ENCODE results near the gene ASB3.
A peak's percentile ranks its signal among the peaks of the same experiment; 100 is the strongest.
"Not testable (repeated sequence)": the region's sequence is repeated elsewhere in the genome, so short reads cannot be mapped to it uniquely, and the experiment has no call there.

ASB3 gene, protein sequence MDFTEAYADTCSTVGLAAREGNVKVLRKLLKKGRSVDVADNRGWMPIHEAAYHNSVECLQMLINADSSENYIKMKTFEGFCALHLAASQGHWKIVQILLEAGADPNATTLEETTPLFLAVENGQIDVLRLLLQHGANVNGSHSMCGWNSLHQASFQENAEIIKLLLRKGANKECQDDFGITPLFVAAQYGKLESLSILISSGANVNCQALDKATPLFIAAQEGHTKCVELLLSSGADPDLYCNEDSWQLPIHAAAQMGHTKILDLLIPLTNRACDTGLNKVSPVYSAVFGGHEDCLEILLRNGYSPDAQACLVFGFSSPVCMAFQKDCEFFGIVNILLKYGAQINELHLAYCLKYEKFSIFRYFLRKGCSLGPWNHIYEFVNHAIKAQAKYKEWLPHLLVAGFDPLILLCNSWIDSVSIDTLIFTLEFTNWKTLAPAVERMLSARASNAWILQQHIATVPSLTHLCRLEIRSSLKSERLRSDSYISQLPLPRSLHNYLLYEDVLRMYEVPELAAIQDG

DNA sequence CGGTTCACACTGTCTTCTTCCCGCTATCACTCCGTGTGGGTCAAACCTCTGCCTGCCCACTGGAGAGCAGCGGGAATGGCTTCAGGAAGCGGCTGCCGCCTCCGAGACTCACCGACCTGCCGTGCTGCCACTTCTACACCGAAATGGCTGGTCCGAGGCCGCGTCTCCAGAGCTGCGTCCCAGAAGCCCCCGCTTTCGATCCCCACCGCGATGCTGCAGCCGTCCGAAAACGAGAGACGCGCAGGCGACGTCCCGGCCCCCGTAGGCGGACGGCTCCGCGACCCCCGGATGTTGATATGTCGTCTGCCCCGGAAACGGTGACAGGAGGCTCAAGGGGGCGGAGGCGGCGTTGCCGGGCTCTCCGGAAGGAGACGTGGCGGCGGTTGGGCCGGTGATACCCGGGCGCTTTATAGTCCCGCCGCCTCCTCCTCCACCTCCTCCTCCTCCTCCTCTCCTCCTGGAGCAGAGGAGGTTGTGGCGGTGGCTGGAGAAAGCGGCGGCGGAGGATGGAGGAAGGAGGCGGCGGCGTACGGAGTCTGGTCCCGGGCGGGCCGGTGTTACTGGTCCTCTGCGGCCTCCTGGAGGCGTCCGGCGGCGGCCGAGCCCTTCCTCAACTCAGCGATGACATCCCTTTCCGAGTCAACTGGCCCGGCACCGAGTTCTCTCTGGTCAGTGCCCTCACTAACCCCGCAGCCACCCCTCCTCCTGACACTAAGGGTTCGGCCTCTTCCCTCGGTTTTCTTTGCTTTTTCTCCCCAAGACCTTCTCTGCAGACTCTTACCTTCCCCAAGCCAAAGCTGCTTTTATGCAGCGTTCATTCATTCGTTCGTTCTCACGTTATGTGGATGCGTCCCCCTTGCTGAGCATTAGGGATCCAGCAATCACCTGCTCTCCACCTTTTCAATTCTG is at the start of gene ASB3, which contains the start of gene ERLEC1:
ASB3 (minus strand) TSS at position 249 of the 909 bp plus-strand sequence. CDS start 21,381 bp downstream, outside the sequence.
ERLEC1 (plus strand) TSS at position 340 of the 909 bp plus-strand sequence; CDS start at position 507, 167 bp downstream.
- DNase-seq (ENCODE audit: low read depth, low spot score): peak; percentile 57

DNA sequence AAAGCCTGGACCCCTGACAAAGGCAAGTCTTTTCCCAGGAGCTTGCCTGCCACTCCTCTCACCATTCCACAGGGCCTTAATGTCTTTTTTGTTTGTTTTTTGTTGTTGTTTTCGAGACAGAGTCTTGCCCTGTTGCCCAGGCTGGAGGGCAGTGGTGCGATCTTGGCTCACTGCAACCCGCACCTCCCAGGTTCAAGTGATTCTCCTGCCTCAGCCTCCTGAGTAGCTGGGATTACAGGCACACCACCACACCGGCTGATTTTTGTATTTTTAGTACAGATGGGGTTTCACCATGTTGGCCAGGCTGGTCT is 43.2 kb upstream of the ASB3 start:
- DNase-seq (ENCODE audit: low read depth, low spot score): not testable (repeated sequence)

DNA sequence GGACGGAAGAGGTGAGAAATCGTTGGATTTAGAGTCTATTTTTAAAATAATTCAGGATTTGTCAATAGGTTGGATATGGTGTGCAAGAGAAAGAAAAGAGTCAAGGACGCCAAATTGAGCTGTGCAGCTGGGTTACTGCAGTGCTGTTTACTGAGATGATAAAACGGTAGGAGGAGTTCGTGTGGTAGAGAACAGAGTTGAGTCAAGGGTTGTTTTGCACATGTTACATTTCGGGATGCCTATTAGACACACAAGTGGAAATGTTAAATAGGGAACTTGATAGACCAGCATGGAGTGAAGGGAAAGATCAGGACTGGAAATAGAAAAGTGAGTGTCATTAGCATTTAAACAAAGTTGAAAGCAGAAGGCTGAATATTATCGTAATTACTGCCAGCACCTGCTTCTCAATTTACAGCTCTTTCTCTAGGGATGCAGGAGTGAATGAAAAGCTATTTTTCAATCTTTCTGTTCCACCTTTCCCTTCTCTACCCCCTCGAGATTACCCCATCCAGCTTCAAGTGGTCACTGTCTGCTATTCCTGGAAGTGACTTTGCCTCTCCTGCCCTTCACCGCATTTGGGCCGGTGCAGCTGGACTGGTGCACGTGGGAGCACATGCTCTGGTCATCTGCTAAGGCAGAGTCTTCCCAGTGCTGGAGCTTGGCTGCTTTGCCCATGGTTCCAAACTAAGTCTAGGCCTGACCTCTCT is 42.7 kb upstream of the ASB3 start:
- no peak for DNase-seq (ENCODE audit: low read depth, low spot score)

- DNase-seq (ENCODE audit: low read depth, low spot score): no peak
These were observed 41.6 kb upstream of the ASB3 start for GRCh38 chr2:53828331-53828730.

GRCh38 chr2:53827398-53828175 is 40.8 kb upstream of the ASB3 start:
- DNase-seq (ENCODE audit: low read depth, low spot score): no peak

DNA sequence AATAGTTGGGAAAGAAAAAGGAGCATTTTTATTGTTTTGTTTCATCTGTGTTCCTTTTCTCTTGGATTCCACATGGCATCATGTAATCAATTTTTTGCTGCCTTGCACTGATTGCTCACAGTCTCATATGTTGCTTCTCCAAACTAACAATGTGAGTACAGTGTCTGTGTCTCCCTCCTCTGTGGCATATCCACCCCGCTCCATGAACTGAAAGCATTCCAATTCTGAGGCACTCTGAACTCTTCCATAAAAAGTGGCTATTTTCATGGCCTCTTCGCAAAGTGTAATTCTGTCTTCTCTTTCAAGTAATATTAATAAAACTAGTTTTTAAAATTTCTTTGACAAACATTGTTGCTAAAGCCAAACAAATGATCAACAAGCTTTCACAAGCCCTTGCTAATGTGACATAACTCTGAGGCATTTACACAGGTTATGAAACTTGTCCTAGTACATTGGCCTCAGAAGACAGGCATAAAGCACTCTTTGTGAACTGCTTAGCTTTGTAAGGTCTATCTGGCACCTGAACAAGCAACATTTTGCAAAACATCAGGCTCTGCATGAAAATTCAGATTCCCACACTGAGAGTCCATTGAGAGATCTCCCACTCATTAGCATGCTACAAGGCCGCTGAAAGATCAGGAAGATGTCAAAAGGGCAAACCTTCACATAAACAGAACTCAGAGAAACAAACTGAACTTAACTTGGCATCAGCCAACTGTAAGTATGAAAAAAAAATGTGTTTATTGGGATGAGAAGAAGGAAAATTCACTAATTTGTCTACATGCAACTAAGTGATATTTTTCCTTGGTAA is 40.0 kb upstream of the ASB3 start:
- no peak for DNase-seq (ENCODE audit: low read depth, low spot score)

DNA sequence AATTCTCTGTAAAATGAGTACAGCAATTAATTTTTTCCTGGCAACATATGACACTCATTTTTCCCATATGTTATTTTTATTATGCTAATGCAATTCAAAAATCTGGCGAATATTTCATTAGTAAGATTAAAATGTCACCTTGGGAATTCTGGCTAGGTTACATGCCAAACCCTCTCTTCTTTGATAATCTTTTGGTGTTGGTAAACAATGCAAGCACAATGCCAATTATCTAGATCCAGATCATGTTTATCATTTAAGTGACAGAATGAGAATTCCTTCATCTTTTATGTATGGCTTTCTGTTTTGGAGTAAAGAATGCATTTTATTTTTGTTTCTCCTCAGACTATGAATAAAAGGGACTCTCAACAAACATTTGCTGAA is 39.3 kb upstream of the ASB3 start:
- DNase-seq (ENCODE audit: low read depth, low spot score): no peak

GRCh38 chr2:53823639-53824038 is 36.9 kb upstream of the ASB3 start:
- DNase-seq (ENCODE audit: low read depth, low spot score): not testable (repeated sequence)

DNA sequence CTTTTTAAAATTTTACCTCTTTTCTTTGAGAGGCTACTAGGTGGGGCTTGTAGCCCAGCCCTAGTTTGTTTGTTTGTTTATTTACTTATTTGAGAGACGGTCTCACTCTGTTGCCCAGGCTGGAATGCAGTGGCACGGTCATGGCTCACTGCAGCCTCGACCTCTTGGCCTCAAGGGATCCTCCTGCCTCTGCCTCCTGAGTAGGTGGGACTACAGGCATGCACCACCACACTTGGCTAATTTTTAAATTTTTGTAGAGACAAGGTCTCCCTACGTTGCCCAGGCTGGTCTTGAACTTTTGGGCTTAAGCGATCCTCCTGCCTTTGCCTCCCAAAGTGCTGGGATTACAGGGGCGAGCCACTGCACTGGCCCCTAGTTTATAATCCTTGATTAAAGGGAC is 35.1 kb upstream of the ASB3 start:
- DNase-seq (ENCODE audit: low read depth, low spot score): no peak

DNA sequence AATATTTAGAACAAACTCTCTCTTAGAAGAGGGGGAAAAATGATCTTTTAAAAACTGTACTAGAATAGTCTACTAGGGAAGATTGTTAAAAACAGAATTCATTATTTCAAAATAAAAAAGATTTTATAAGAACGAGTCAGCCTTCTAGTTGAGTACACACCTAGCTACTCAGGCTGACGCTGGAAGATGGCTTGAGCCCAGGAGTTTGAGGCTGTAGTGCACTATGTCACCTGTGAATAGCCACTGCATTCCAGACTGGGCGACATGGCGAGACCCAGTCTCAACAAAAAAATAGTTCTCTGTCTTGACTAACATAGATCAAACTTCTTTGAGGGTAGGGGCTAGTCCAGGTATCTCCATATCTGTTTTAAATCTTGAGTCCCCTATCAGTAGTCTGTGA is 34.0 kb upstream of the ASB3 start:
- DNase-seq (ENCODE audit: low read depth, low spot score): no peak

- no peak for DNase-seq (ENCODE audit: low read depth, low spot score)
These were observed 33.3 kb upstream of the ASB3 start for GRCh38 chr2:53820048-53820447.

- no peak for DNase-seq (ENCODE audit: low read depth, low spot score)
These were observed 32.9 kb upstream of the ASB3 start for GRCh38 chr2:53819634-53820033.

DNA sequence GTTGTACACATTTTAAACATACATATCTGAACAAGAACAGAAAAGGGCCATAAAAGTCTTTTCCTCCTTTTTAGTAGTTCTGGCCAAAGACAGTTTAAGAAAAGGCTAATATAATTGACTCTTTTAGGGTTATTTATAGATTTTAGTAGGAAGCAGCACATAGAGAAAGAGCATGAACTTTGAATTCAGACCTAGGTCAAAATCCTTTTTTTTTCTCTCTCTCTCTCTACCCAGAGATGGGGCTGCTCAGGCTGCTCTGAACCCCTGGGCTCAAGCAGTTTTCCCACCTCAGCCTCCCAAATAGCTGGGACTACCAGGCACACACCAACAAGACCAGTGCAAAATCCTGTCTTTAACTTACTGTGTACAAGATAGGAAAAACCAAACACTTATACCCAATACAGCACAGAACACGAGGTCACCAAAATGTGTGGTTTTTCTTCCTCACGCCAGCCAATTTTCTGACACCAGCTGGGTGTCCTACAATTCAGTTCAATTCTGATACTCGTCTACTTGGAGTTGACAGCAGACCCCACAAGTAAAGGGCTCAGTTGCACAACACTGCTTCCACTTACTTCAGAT is 32.2 kb upstream of the ASB3 start:
- no peak for DNase-seq (ENCODE audit: low read depth, low spot score)

- no peak for DNase-seq (ENCODE audit: low read depth, low spot score)
These were observed 26.4 kb upstream of the ASB3 start for GRCh38 chr2:53813151-53813550.

DNA sequence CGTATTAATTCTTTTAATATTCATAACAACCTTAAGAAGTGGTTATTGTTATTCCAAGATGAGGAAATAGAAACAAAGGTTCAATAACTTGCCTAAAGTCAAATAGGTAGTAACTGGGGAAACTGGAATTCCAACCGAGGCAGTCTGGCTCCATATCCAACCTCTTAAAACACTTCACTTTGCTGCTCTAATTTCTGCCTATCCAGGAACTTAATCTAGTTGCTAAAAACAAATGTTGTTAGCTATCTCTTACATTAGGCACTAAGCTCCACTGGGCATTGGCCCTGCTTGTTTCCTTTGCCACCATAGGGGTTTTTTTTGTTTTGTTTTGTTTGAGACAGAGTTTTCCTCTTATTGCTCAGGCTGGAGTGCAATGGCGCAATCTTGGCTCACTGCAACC is 24.8 kb upstream of the ASB3 start:
- DNase-seq (ENCODE audit: low read depth, low spot score): no peak

DNA sequence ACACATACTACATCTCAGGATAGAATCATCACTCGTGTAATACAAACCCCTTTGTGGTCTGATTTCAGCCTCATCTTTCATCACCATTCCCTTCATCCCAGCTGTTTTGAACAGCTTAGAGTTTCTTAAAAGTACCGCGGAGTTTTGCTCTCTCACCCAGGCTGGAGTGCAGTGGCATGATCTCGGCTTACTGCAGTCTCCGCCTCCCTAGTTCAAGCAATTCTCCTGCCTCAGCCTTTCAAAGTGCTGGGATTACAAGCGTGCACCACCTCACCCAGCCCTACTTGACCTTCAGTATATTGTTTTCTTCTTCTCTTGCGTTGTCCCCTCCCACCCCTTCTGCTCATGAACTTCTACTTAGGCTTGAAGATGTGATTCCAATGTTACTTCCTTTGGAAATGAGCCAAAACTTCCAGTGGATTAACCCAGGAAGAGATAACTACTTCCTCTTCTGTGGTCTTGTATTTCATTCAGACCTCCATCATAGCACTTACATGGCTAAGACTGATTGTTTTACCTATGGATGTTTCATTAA is 15.9 kb upstream of the ASB3 start:
- DNase-seq (ENCODE audit: low read depth, low spot score): no peak

GRCh38 chr2:53801547-53801946 is 14.8 kb upstream of the ASB3 start:
- no peak for DNase-seq (ENCODE audit: low read depth, low spot score)

GRCh38 chr2:53793821-53794220 is 7.1 kb upstream of the ASB3 start:
- no peak for DNase-seq (ENCODE audit: low read depth, low spot score)

DNA sequence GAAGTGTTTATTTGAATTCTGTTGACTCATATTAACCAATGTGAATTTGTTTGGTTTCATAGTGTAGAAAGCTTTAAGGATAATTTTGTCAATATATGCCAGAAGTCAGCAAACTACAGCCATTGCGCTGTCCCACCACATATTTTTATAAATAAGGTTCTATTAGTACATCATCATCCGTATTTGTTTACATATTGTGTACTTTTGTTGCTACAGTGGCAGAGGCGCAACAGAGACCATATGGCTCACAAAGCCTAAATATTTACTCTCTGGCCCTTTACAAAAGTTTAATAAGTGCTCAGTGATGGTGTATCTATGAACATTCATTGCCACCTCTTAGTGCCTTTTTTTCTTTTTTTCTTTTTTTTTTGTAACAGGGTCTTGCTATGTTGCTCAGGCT is 6.5 kb upstream of the ASB3 start:
- no peak for DNase-seq (ENCODE audit: low read depth, low spot score)

Data from smooth muscle cell of the brain vasculature (primary cell).